ENCODE data around the gene AGPAT2. TPM values are rescaled to one million over a fixed set of nuclear protein-coding genes. Genes with fewer than 3 reads are reported as not detected.

AGPAT2 gene
- polyA plus RNA-seq, 1 of the 3 experiments (the other 2 are of a cell fraction), result 46.8 TPM

DNA sequence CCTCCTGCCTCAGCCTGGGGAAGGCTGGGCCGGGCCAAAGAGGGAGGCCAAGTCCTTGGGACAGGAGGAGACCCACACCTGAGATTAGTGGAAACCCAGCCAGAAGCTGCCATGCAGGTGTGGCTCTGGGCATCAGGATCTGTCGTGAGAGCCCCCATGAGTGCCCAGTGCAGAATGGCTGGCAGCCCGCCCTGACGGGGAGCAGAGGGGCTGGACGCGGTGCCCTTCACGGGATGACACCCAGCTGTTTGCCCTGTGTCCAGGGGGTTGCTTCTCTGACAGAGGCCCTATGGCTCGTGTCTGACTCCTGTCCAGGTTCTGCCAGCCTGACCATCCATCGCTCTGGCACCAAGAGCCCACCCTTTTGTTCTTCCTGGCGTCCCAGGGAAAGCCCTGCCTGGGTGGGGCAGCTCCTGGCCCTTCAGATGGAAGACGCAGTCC lies 33.7 kb upstream of the AGPAT2 start (continued):
- TF ChIP-seq CTCF (IDR thresholded peaks at IDR 0.05) (no peak), NRF1 (IDR thresholded peaks at IDR 0.05; ENCODE audit: low read depth, low read length) (no peak)
- TF ChIP-seq, protein P1, sequence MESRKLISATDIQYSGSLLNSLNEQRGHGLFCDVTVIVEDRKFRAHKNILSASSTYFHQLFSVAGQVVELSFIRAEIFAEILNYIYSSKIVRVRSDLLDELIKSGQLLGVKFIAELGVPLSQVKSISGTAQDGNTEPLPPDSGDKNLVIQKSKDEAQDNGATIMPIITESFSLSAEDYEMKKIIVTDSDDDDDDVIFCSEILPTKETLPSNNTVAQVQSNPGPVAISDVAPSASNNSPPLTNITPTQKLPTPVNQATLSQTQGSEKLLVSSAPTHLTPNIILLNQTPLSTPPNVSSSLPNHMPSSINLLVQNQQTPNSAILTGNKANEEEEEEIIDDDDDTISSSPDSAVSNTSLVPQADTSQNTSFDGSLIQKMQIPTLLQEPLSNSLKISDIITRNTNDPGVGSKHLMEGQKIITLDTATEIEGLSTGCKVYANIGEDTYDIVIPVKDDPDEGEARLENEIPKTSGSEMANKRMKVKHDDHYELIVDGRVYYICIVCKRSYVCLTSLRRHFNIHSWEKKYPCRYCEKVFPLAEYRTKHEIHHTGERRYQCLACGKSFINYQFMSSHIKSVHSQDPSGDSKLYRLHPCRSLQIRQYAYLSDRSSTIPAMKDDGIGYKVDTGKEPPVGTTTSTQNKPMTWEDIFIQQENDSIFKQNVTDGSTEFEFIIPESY (IDR thresholded peaks at IDR 0.05; ENCODE audit: borderline replicate concordance, low read depth), result no peak

DNA sequence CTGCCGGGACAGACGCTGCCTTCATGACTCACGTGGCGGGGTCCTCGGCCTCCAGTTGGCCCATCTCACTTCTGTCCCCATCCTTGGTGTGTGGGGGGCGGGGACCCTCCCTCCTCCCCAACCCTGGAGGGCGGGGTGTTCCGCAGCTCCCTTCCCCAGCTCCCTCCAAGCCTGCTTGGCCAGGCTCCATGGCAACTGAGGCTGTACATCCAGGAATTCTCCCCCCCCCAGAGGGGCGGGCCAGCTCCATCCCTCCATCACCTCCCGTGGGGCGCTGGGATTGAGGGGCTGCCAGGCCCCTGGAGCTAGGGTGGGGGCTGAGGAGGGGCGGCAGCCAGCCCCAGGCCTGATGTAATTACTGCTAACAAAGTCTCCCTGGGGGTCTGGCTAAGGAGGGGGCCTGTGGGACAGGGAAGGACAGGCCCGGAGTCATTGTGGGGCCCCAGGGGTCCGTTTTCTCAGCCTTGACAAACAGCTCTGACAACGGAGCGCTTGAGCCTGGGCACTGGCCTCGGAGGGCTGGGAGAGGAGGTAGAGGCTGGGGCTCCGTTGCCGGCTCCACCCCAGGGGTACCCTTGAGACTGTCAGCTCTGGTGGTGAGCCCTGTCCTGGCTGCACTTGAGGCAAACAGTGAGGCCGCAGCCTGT lies 33.1 kb upstream of the AGPAT2 start:
- no peak for DNase-seq
- Histone ChIP-seq H3K9me3 (no peaks in the 10 kb centered on the region), H3K4me1 (ENCODE audit: control insufficient read depth in 1 of 2, insufficient read depth in 2 of 2, low read depth in 1 of 2, low read length in 1 of 2) (peaks cover 0 to 4% of the 10 kb centered on the region in 2 experiments; a peak in 1 of 4 replicates), H3F3A (replicated peaks; ENCODE audit: insufficient read depth) (peaks cover 18% of the 10 kb centered on the region), H3K9ac (no peak overlapping the region), H3K4me2 (no peak overlapping the region), H4K20me1 (ENCODE audit: insufficient read depth) (peaks cover 46% of the 10 kb centered on the region), H3K79me2 (ENCODE audit: insufficient read depth) (peaks cover 16% of the 10 kb centered on the region), H3K27ac (ENCODE audit: low read depth in 2 of 2, low read length in 1 of 2) (peak overlapping the region in 1 of 2 experiments; percentile 22; a peak in 1 of 4 replicates), H2AFZ (ENCODE audit: low read depth) (no peak overlapping the region), H3K36me3 (replicated peaks in 1 of 2; ENCODE audit: control insufficient read depth in 1 of 2, insufficient read depth in 2 of 2, low read length in 1 of 2) (peaks cover 13 to 29% of the 10 kb centered on the region in 2 experiments), H3K4me3 (ENCODE audit: low read depth in 2 of 2, low read length in 1 of 2) (no peak overlapping the region), H3K27me3 (ENCODE audit: insufficient read depth) (no peaks in the 10 kb centered on the region), H3K9me2 (no peaks in the 10 kb centered on the region)
- CTCF ChIA-PET, result interaction anchor here (0.6 to 2.7 kb wide), 3 partner anchors 38 to 72 kb away, joined by 3 to 13 read pairs (median 9); partner anchors contain the start of gene LCN8
- POLR2A ChIA-PET, result interaction anchor here (1.2 kb wide), 1 partner anchor 73 kb away, joined by 3 read pairs; no protein-coding TSS in a partner anchor
- 86% methylated on average over 13 of the region's 20 CpGs for WGBS (ENCODE audit: low lambda C conversion rate)
- TF ChIP-seq, protein P2, sequence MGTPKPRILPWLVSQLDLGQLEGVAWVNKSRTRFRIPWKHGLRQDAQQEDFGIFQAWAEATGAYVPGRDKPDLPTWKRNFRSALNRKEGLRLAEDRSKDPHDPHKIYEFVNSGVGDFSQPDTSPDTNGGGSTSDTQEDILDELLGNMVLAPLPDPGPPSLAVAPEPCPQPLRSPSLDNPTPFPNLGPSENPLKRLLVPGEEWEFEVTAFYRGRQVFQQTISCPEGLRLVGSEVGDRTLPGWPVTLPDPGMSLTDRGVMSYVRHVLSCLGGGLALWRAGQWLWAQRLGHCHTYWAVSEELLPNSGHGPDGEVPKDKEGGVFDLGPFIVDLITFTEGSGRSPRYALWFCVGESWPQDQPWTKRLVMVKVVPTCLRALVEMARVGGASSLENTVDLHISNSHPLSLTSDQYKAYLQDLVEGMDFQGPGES (IDR thresholded peaks at IDR 0.05; ENCODE audit: low read depth, low read length), result no peak
- TF ChIP-seq USF2 (IDR thresholded peaks at IDR 0.05; ENCODE audit: borderline replicate concordance, low read depth, low read length), result no peak
- no peak for TF ChIP-seq SMC3 (IDR thresholded peaks at IDR 0.05; ENCODE audit: low read depth, low read length)
- TF ChIP-seq USF1 (IDR thresholded peaks at IDR 0.05; ENCODE audit: borderline replicate concordance, low read depth), result no peak
- TF ChIP-seq TAF1 (IDR thresholded peaks at IDR 0.05; ENCODE audit: borderline replicate concordance, low read depth, low read length), result no peak
- no peak for TF ChIP-seq GABPA (IDR thresholded peaks at IDR 0.05; ENCODE audit: low read depth)
- TF ChIP-seq MEF2A (IDR thresholded peaks at IDR 0.05; ENCODE audit: borderline replicate concordance, low read depth), result no peak
